PC-9 (cell line): ENCODE results near the gene TRAPPC5. TPM values are rescaled to one million over a fixed set of nuclear protein-coding genes. Genes with fewer than 3 reads are reported as not detected.

Experiments
- BruUV-seq: library from RNA; stranded (reverse); fragments of 400-500 nt; replicated peaks from 2 replicates; lab custom pipeline; 2021; lab: Mats Ljungman, UMichigan
- CTCF ChIA-PET: fragments of 300-600 bp; sonication (Branson Sonifier 250); formaldehyde crosslinking; loops from one replicate; lab custom pipeline; 2022; ENCODE audit warnings: antibody characterized with exemption; lab: Charles Lee
- POLR2A ChIA-PET: fragments of 300-600 bp; sonication (Branson Sonifier 250); formaldehyde crosslinking; loops from one replicate; lab custom pipeline; 2022; ENCODE audit warnings: antibody characterized with exemption; ENCODE audit not compliant: unreplicated experiment; lab: Charles Lee
- DNase-seq, 2 experiments: peaks; one replicate each; pipeline versions ENCODE4 v3.0.0 to v3.0.0-alpha.2; 2015 to 2022; ENCODE audit warnings: mixed read lengths in 1 of 2
- H2AFZ ChIP-seq: fragments of 200-600 bp; sonication (generic); 2 replicates; pipeline ENCODE4 v1.8.1; 2017; ENCODE audit warnings: antibody characterized with exemption
- H3F3A ChIP-seq: fragments of 200-600 bp; sonication (generic); 2 replicates; pipeline ENCODE4 v1.8.1; 2017; ENCODE audit warnings: antibody characterized with exemption, mild to moderate bottlenecking, low read depth; ENCODE audit not compliant: insufficient read depth
- H3K27ac ChIP-seq: fragments of 200-600 bp; sonication (generic); 2 replicates; pipeline ENCODE4 v1.6.1; 2016; ENCODE audit warnings: mixed run types
- H3K27me3 ChIP-seq: fragments of 200-600 bp; sonication (generic); 2 replicates; pipeline ENCODE4 v1.6.1; 2016; ENCODE audit warnings: low read depth, mixed run types; ENCODE audit not compliant: insufficient read depth
- H3K36me3 ChIP-seq: fragments of 200-600 bp; sonication (generic); 2 replicates; pipeline ENCODE4 v1.6.1; 2016; ENCODE audit warnings: low read depth, mixed run types
- H3K4me1 ChIP-seq: fragments of 200-600 bp; sonication (generic); replicated peaks from 2 replicates; pipeline ENCODE4 v1.6.1; 2016; ENCODE audit warnings: mixed run types; ENCODE audit not compliant: insufficient read depth
- H3K4me2 ChIP-seq: fragments of 200-600 bp; sonication (generic); 2 replicates; pipeline ENCODE4 v1.6.1; 2017; ENCODE audit warnings: mixed run types
- H3K4me3 ChIP-seq: fragments of 200-600 bp; sonication (generic); 2 replicates; pipeline ENCODE4 v1.6.1; 2016; ENCODE audit warnings: mixed run types
- H3K79me2 ChIP-seq: fragments of 200-600 bp; sonication (generic); 2 replicates; pipeline ENCODE4 v1.6.1; 2017; ENCODE audit warnings: low read depth, mixed run types
- H3K9me2 ChIP-seq: fragments of 200-600 bp; sonication (generic); 2 replicates; pipeline ENCODE4 v1.8.1; 2017; ENCODE audit warnings: mild to moderate bottlenecking; ENCODE audit not compliant: insufficient read depth
- H3K9me3 ChIP-seq: fragments of 200-600 bp; sonication (generic); 2 replicates; pipeline ENCODE4 v1.8.1; 2016; ENCODE audit warnings: low read depth; ENCODE audit not compliant: insufficient read depth
- H4K20me1 ChIP-seq: fragments of 200-600 bp; sonication (generic); 2 replicates; pipeline ENCODE4 v1.8.1; 2017; ENCODE audit not compliant: insufficient read depth
- CTCF ChIP-seq: fragments of 200-600 bp; sonication (generic); conservative IDR thresholded peaks from 2 replicates; pipeline ENCODE4 v1.6.1; 2017; ENCODE audit warnings: mixed run types, antibody characterized with exemption, mild to moderate bottlenecking, moderate library complexity
- EZH2 ChIP-seq: fragments of 200-600 bp; sonication (generic); IDR thresholded peaks from 2 replicates; pipeline ENCODE4 v1.8.0; 2017; ENCODE audit warnings: antibody characterized with exemption, low read depth
- intact Hi-C: fragments of 100-400 bp; cut with micrococcal nuclease; formaldehyde crosslinking; loops from one replicate; pipeline ENCODE4 v1.10.0; 2022; ENCODE audit not compliant: unreplicated experiment
- total RNA-seq: library from RNA; stranded (reverse); gene quantifications from 2 replicates; pipeline ENCODE4 v1.2.3, GENCODE V29; 2021

TRAPPC5 gene
- total RNA-seq, 1 experiment from 2014 or later = 103 TPM

GRCh38 chr19:7716762-7717161 is 36.1 kb downstream of the TRAPPC5 start:
- Histone ChIP-seq H4K20me1 (no peaks in the 10 kb centered on the region), H3K4me3 (no peak overlapping the region), H3K9me3 (0 out of 2 replicates have a peak, but pooled peaks cover 3% of the 10 kb centered on the region), H2AFZ (no peak overlapping the region), H3K36me3 (no peaks in the 10 kb centered on the region), H3K79me2 (no peaks in the 10 kb centered on the region), H3F3A (no peaks in the 10 kb centered on the region), H3K9me2 (no peaks in the 10 kb centered on the region), H3K27ac (no peak overlapping the region), H3K4me1 (no peaks in the 10 kb centered on the region), H3K4me2 (no peak overlapping the region), H3K27me3 (peaks cover 5% of the 10 kb centered on the region; the same call in 1 of the 2 replicates)
- no TSS peak for BruUV-seq
- CTCF ChIA-PET = no interaction called here
- POLR2A ChIA-PET = no interaction called here
- intact Hi-C loops = no loop called here
- no peak for DNase-seq
- TF ChIP-seq CTCF (no peak), EZH2 (no peak)

- Histone ChIP-seq H3K4me3 (no peak overlapping the region), H3K9me3 (0 out of 2 replicates have a peak, but pooled peaks cover 3% of the 10 kb centered on the region), H3K4me2 (no peak overlapping the region), H2AFZ (no peak overlapping the region), H3K27ac (no peak overlapping the region), H3F3A (no peaks in the 10 kb centered on the region), H3K9me2 (no peaks in the 10 kb centered on the region), H3K79me2 (no peaks in the 10 kb centered on the region), H3K36me3 (no peaks in the 10 kb centered on the region), H3K4me1 (no peaks in the 10 kb centered on the region), H4K20me1 (no peaks in the 10 kb centered on the region), H3K27me3 (peaks cover 11% of the 10 kb centered on the region; the same call in 1 of the 2 replicates)
- POLR2A ChIA-PET = no interaction called here
- no peak for DNase-seq
- no TSS peak for BruUV-seq
- TF ChIP-seq CTCF = no peak
- TF ChIP-seq EZH2 = no peak
- intact Hi-C loops = no loop called here
- CTCF ChIA-PET = no interaction called here
These were observed 38.0 kb downstream of the TRAPPC5 start for GRCh38 chr19:7718668-7719067.

GRCh38 chr19:7720351-7720750 is 39.7 kb downstream of the TRAPPC5 start:
- H3K4me3 ChIP-seq = no peak overlapping the region
- no peak overlapping the region for H3K27ac ChIP-seq
- no peaks in the 10 kb centered on the region for H3K9me2 ChIP-seq
- no peaks in the 10 kb centered on the region for H3K4me1 ChIP-seq
- no peaks in the 10 kb centered on the region for H3F3A ChIP-seq
- H3K36me3 ChIP-seq = no peaks in the 10 kb centered on the region
- H2AFZ ChIP-seq = no peak overlapping the region
- no peak for DNase-seq
- TF ChIP-seq CTCF = no peak
- no peak for TF ChIP-seq EZH2
- CTCF ChIA-PET = no interaction called here
- POLR2A ChIA-PET = interaction anchor here (0.6 kb wide), 1 partner anchor 352 kb away, joined by 6 read pairs; no protein-coding TSS in a partner anchor
- 0 out of 2 replicates have a peak, but pooled peaks cover 3% of the 10 kb centered on the region for H3K9me3 ChIP-seq
- no peaks in the 10 kb centered on the region for H4K20me1 ChIP-seq
- no peak overlapping the region for H3K4me2 ChIP-seq
- peaks cover 11% of the 10 kb centered on the region; the same call in 1 of the 2 replicates for H3K27me3 ChIP-seq
- no peaks in the 10 kb centered on the region for H3K79me2 ChIP-seq
- intact Hi-C loops = no loop called here
- BruUV-seq = no TSS peak
